ENCODE data around the gene CD84.

DNA sequence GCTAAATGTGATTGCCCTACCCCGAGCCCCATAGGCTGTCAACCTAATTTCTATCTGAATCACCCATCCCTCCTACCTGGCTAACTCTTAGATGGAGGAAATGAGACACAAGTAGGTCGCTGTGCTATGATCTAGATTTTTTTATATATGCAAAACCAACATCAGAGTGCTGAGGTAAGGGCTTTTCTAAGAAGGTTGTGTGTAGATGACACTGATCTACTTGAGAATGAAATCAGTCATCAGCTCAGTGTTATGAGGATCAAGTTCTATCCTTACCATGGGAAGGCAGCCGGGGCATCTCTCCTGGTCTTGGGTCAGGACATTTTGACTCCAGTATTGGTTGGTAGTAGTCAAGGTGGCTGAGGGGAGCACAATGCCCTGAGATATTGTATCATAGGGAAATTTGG is 43.9 kb upstream of the CD84 start:
- TF ChIP-seq, protein P1, sequence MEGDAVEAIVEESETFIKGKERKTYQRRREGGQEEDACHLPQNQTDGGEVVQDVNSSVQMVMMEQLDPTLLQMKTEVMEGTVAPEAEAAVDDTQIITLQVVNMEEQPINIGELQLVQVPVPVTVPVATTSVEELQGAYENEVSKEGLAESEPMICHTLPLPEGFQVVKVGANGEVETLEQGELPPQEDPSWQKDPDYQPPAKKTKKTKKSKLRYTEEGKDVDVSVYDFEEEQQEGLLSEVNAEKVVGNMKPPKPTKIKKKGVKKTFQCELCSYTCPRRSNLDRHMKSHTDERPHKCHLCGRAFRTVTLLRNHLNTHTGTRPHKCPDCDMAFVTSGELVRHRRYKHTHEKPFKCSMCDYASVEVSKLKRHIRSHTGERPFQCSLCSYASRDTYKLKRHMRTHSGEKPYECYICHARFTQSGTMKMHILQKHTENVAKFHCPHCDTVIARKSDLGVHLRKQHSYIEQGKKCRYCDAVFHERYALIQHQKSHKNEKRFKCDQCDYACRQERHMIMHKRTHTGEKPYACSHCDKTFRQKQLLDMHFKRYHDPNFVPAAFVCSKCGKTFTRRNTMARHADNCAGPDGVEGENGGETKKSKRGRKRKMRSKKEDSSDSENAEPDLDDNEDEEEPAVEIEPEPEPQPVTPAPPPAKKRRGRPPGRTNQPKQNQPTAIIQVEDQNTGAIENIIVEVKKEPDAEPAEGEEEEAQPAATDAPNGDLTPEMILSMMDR (IDR thresholded peaks at IDR 0.05 in 4 of 5, conservative IDR thresholded peaks at IDR 0.05 in 1 of 5) = no peak
- TF ChIP-seq POLR2A (IDR thresholded peaks at IDR 0.05) = no peak
